ENCODE measurements around the gene COL19A1.

GRCh38 chr6:70196531-70196930, 330.2 kb downstream of the COL19A1 start:
- TF ChIP-seq CTCF (IDR thresholded peaks at IDR 0.05): no peak
- no peak for TF ChIP-seq POLR2A (IDR thresholded peaks at IDR 0.05)

All from breast epithelium (tissue), 3 donors.